GM12878 (cell line): Measurements from ENCODE around the gene RUFY3. TPM values are rescaled to one million over a fixed set of nuclear protein-coding genes. Genes with fewer than 3 reads are reported as not detected.

Experiments used
- ATF7 ChIP-seq: fragments of 450-650 bp; IDR thresholded peaks from 2 replicates; pipeline ENCODE4 v1.6.1; 2016; ENCODE audit warnings: low read depth, mild to moderate bottlenecking
- CUX1 ChIP-seq: IDR thresholded peaks from 2 replicates; pipeline ENCODE4 v1.6.1; 2012; ENCODE audit warnings: improper control_type of control experiment, low read depth, low read length; ENCODE audit not compliant: insufficient replicate concordance
- HDAC6 ChIP-seq: fragments of 200-600 bp; sonication (generic); IDR thresholded peaks from one replicate; pipeline ENCODE4 v1.8.0; 2017; ENCODE audit warnings: antibody characterized with exemption; ENCODE audit not compliant: unreplicated experiment
- IRF4 ChIP-seq: IDR thresholded peaks from 2 replicates; pipeline ENCODE4 v1.6.1; 2011; ENCODE audit warnings: low read depth, low read length
- MLLT1 ChIP-seq: fragments of 450-650 bp; IDR thresholded peaks from 2 replicates; pipeline ENCODE4 v1.6.1; 2016; ENCODE audit warnings: mild to moderate bottlenecking
- NR2C2 ChIP-seq: IDR thresholded peaks from 2 replicates; pipeline ENCODE4 v1.6.1; 2011; ENCODE audit warnings: borderline replicate concordance, low read depth; ENCODE audit not compliant: control insufficient read depth, insufficient read length
- RB1 ChIP-seq: fragments of 450-650 bp; formaldehyde crosslinking; IDR thresholded peaks from 2 replicates; pipeline ENCODE4 v1.6.1; 2017; ENCODE audit warnings: mild to moderate bottlenecking, borderline replicate concordance
- SMAD5 ChIP-seq: IDR thresholded peaks from 2 replicates; pipeline ENCODE4 v1.6.1; 2016; ENCODE audit warnings: antibody characterized with exemption, low read depth
- YBX1 ChIP-seq: fragments of 450-650 bp; IDR thresholded peaks from 2 replicates; pipeline ENCODE4 v1.6.1; 2016; ENCODE audit warnings: antibody characterized with exemption
- ZBTB33 ChIP-seq: fragments of 450-650 bp; IDR thresholded peaks from 2 replicates; pipeline ENCODE4 v1.6.1; 2017; ENCODE audit warnings: mild to moderate bottlenecking
- ZBTB40 ChIP-seq: fragments of 450-650 bp; IDR thresholded peaks from 2 replicates; pipeline ENCODE4 v1.6.1; 2016; ENCODE audit warnings: mild to moderate bottlenecking, moderate library complexity, borderline replicate concordance
- ZSCAN29 ChIP-seq: fragments of 450-650 bp; IDR thresholded peaks from 2 replicates; pipeline ENCODE4 v1.6.1; 2017; ENCODE audit warnings: mild to moderate bottlenecking, moderate library complexity
- ZZZ3 ChIP-seq: IDR thresholded peaks from 2 replicates; pipeline ENCODE4 v1.6.1; 2011; ENCODE audit warnings: low read depth; ENCODE audit not compliant: control insufficient read depth, insufficient read length
- polyA plus RNA-seq, 11 experiments: library from polyadenylated mRNA; depleted of rRNA in 4 of 11; unstranded in 6 of 11; stranded (reverse) in 5 of 11; fragments of >200 nt; fragmentation: Nextera tagmentation in 4 of 11; fragmentation: Illumina TruSeq in 1 of 11; extraction: Ambion mirVana in 4 of 11; extraction: Trizol in 1 of 11; gene quantifications; 1 replicate in 1 of 11; 2 replicates in 10 of 11; pipeline versions ENCODE4 v1.2.1 to v1.2.3, GENCODE V29; 2011 to 2016; ENCODE audit warnings: inconsistent platforms in 2 of 11, missing spikeins in 2 of 11, low read depth in 1 of 11
- total RNA-seq, 4 experiments: library from RNA; depleted of rRNA in 3 of 4; stranded (reverse); fragments of >200 nt in 3 of 4; fragmentation: Illumina TruSeq in 1 of 4; extraction: Trizol in 1 of 4; gene quantifications; 2 replicates each; pipeline versions ENCODE4 v1.2.1 to v1.2.3, GENCODE V29; 2013 to 2021

The RUFY3 gene
- total and polyA plus RNA-seq, 10 of the 15 experiments (the other 5 are each of a cell fraction or from before 2014, with no cell fraction given), result 5.1 to 28.3 (median 13.1) TPM

GRCh38 chr4:70687821-70688794 is 33.7 kb upstream of the RUFY3 start, which contains the start of gene UTP3 (continued):
- peak; percentile 23 for TF ChIP-seq CUX1
- no peak for TF ChIP-seq ZZZ3
- no peak for TF ChIP-seq HDAC6
- peak; percentile 78; the same call in 1 of the 2 replicates for TF ChIP-seq SMAD5
- peak; percentile 45; the same call in 1 of the 2 replicates for TF ChIP-seq ZSCAN29
- TF ChIP-seq YBX1, result no peak
- TF ChIP-seq ATF7, result no peak; the same call in none of the 2 replicates
- TF ChIP-seq MLLT1, result peak; percentile 76
- peak; percentile 97 for TF ChIP-seq ZBTB40
- peak; percentile 82 for TF ChIP-seq IRF4
- TF ChIP-seq NR2C2, result no peak
- no peak for TF ChIP-seq ZBTB33
- peak; percentile 59; the same call in 1 of the 2 replicates for TF ChIP-seq RB1
